Measurements from ENCODE around the gene ACTMAP.

ACTMAP gene

GRCh38 chr19:40741527-40742390 lies 8.5 kb downstream of the ACTMAP start:
- no peak overlapping the region for H3K4me3 ChIP-seq (ENCODE audit: low read depth, low read length)
- CTCF ChIA-PET, result interaction anchor here (1.1 to 1.4 kb wide), 3 partner anchors 8 to 65 kb away, joined by 4 to 5 read pairs (median 4); no protein-coding TSS in a partner anchor
- POLR2A ChIA-PET, result no interaction called here
- TF ChIP-seq, protein P1, sequence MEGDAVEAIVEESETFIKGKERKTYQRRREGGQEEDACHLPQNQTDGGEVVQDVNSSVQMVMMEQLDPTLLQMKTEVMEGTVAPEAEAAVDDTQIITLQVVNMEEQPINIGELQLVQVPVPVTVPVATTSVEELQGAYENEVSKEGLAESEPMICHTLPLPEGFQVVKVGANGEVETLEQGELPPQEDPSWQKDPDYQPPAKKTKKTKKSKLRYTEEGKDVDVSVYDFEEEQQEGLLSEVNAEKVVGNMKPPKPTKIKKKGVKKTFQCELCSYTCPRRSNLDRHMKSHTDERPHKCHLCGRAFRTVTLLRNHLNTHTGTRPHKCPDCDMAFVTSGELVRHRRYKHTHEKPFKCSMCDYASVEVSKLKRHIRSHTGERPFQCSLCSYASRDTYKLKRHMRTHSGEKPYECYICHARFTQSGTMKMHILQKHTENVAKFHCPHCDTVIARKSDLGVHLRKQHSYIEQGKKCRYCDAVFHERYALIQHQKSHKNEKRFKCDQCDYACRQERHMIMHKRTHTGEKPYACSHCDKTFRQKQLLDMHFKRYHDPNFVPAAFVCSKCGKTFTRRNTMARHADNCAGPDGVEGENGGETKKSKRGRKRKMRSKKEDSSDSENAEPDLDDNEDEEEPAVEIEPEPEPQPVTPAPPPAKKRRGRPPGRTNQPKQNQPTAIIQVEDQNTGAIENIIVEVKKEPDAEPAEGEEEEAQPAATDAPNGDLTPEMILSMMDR (IDR thresholded peaks at IDR 0.05; ENCODE audit: insufficient read depth, low read length, missing control alignments), result no peak
- no peak for DNase-seq (ENCODE audit: low read depth, low spot score)

- no peak for DNase-seq (ENCODE audit: low read depth, low spot score)
- ChIA-PET POLR2A (no interaction called here), CTCF (no interaction called here)
Observed at GRCh38 chr19:40740747-40741146, 9.5 kb downstream of the ACTMAP start.

GRCh38 chr19:40739871-40740703 lies 10.2 kb downstream of the ACTMAP start:
- ChIA-PET POLR2A (no interaction called here), CTCF (no interaction called here)
- H3K4me3 ChIP-seq (ENCODE audit: low read depth, low read length), result no peak overlapping the region
- TF ChIP-seq, protein P1 (IDR thresholded peaks at IDR 0.05; ENCODE audit: insufficient read depth, low read length, missing control alignments), result no peak
- no peak for DNase-seq (ENCODE audit: low read depth, low spot score)

More at GRCh38 chr19:40740747-40741146, 9.5 kb downstream of the ACTMAP start:
- H3K4me3 ChIP-seq (ENCODE audit: low read depth, low read length), result no peak overlapping the region
- TF ChIP-seq, protein P1 (IDR thresholded peaks at IDR 0.05; ENCODE audit: insufficient read depth, low read length, missing control alignments), result no peak

DNA sequence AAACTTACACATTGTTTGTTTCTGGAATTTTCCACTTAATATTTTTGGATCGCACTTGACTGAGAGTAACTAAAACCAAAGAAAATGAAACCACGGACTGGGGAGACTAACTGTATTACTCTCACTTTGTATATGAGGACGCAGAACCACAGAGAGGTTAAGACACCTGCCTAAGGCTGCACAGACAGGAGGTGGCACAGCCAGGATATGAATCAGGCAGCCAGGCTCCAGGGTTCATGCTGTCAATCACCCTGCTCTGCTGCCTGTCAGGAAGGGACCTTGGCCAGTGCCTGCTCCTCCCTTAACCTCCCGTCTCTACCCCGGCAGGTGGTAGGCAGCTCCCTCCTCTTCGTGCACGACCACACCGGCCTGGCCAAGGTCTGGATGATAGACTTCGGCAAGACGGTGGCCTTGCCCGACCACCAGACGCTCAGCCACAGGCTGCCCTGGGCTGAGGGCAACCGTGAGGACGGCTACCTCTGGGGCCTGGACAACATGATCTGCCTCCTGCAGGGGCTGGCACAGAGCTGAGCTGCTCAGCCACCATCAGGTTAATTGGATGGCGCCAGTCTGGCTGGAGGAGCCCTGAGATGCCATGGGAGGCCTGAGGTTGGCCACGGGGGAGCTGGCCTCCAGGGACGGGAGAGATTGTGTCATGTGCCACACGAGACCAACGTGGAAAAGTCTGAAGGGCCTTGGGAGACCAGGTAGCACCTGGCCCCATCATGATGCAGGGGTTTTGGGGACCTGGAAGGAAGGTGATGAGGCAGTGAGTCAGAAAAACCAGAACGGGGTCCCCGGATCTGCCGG lies 11.0 kb downstream of the ACTMAP start:
- TF ChIP-seq, protein P1 (IDR thresholded peaks at IDR 0.05; ENCODE audit: insufficient read depth, low read length, missing control alignments), result no peak

GRCh38 chr19:40737102-40737644 lies 13.1 kb downstream of the ACTMAP start:
- CTCF ChIA-PET, result no interaction called here
- TF ChIP-seq, protein P1 (IDR thresholded peaks at IDR 0.05; ENCODE audit: insufficient read depth, low read length, missing control alignments), result no peak

More for the DNA sequence above, 11.0 kb downstream of the ACTMAP start:
- ChIA-PET CTCF (no interaction called here), POLR2A (no interaction called here)
- H3K4me3 ChIP-seq (ENCODE audit: low read depth, low read length), result no peak overlapping the region
- DNase-seq (ENCODE audit: low read depth, low spot score), result no peak

More at GRCh38 chr19:40737102-40737644, 13.1 kb downstream of the ACTMAP start:
- POLR2A ChIA-PET, result interaction anchor here (1.0 kb wide), 1 partner anchor 13 kb away, joined by 3 read pairs; the partner anchor contains the start of gene ACTMAP
- no peak for DNase-seq (ENCODE audit: low read depth, low spot score)
- H3K4me3 ChIP-seq (ENCODE audit: low read depth, low read length), result no peak overlapping the region

Measured in AG04449 (cell line).